ENCODE data around the gene OSBPL6.
"Not testable (repeated sequence)": the region's sequence is repeated elsewhere in the genome, so short reads cannot be mapped to it uniquely, and the experiment has no call there.

The OSBPL6 gene

DNA sequence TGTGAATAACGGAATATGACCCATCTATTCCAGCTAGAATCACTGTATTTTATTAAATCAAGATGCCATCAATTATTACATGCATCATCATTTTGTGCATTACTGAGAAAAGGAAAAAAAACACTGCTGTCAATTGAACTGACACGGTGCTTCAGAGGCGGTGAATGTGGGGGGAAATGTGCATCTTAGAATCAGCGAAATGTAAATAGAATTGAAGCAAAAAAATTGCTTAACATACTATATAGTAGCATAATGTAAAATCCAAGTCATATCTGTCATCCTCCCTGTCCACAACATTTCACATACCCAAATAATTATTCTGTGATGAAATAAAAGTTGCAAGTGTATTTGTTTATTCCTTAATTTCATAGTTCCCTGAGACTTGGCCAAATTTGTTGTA lies 172.1 kb downstream of the OSBPL6 start:
- DNase-seq = no peak

GRCh38 chr2:178367344-178367743 lies 173.0 kb downstream of the OSBPL6 start:
- no peak for DNase-seq

GRCh38 chr2:178374865-178375264 lies 180.6 kb downstream of the OSBPL6 start:
- no peak for DNase-seq

DNA sequence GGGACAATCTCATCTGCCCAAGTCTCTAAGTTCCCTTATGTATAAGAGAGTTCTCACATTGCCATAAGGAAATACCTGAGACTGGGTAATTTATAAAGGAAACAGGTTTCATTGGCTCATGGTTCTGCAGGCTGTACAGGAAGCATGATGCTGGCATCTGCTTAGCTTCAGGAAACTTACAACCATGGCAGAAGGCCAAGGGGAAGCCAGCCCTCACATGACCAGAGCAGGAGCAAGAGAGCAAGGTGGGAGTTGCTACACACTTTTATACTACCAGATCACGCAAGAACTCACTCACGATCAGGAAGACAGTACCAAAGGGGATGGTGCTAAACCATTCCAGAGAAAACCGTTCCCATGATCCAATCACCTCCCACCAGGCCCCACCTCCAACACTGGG lies 182.7 kb downstream of the OSBPL6 start:
- DNase-seq = no peak

- no peak for DNase-seq
These were observed 185.1 kb downstream of the OSBPL6 start for GRCh38 chr2:178379162-178380004.

DNA sequence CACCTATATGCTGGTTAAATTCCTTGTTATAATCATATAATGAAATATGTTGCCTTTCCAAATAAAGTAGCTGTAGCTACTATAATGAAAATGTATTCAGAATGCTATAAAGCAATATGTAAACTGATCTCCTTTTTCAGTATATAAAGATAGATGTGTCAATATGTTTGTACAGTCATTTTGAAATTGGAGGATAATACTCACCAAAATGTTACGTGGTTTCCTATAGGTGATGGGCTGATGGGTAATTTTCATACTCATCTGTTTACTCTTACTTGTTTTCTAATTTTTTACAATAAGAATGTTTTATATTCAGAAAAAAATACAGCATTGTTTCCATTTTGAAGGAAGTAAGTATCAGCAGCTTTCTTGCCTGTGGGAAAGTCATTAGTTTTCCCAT lies 186.5 kb downstream of the OSBPL6 start:
- DNase-seq = no peak

DNA sequence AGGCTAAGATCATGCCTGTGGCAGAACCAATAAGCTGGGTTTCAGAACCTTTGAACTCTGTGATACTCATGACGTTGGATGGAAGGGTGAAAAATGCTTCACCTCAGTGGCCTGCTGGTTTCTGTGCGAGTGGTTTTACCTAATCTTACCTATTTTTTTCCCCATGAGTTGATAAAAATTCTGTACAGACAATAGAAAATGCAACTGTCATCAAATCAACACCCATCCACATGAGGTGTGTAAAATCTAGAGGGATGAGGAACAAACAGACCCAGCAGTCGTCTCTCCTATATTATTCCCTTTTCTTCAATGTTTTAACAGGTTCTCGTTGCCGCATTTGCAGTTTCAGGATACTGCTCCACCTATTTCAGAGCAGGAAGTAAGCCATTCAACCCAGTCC lies 189.4 kb downstream of the OSBPL6 start:
- no peak for DNase-seq

DNA sequence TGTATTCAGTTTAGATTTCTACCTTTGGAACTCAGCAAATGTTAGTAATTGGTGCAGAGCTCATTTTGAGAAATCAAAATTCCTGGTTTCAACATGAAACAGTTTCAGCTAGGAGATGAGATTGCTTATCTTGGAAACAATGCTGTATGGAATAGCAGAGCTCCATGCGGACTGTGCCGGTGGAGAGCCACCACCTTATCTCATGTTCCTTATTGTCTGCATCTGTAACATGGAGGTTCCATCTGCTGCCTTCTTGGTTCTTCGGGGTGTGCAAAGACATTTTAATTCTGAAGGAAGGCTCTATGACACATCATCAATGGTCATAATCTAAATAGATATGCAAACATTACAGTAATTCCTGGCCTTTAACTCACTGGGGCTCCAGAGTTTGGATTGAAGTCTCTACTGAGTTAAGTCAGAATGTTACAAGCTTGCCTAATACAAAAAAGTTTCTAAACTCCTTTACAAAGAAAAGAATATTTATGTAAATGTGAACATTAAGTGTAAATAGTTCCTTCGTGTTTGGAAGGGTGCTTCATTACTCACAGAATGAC lies 191.4 kb downstream of the OSBPL6 start:
- no peak for DNase-seq

DNA sequence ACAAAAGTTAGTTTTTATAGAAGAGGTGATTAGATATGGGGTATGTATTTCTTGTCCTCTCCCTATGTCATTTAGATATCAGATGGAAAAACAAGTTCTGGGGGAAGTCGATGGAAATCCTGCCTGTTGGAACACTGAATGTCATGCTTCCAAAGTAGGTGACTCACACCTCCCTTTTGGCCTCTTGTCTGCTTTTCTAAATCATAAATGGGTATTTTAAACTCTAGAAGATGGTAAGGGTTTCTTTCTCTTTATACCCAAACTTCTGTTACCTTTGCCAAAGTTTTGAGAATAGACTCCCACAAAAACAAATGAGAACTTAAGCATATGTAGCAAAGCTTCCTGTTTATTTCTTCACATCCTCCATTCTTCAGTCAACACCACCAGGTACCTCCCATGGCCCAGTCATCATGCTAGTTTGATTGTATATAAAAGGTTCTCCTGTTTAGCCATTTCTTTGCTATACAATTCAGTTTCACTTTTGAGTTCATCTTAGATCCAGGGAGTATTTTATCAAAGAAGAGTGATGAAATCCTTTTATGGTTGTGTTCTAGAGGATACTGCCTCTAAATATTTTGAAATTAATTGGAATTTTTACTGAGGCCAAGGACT lies 192.8 kb downstream of the OSBPL6 start:
- no peak for DNase-seq

DNA sequence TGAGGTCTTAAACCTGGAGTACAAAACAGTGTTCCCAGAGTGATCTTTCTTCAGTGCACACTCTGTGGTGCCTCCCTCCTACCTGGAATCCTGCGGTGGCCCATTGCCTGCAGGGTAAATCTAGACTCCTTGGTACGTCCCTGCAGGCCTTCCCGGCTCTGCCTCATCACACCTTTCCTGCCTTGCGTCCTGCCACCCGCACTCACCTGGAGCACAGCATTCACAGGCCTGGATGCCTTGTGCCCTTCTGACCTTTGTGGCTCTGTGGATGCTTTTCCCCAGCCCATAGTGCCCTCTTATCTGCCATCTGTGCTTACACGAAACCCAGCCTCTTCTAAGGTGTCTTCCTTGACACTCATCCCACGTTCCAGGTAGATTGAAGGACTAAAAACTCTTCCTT lies 194.0 kb downstream of the OSBPL6 start:
- DNase-seq = no peak

DNA sequence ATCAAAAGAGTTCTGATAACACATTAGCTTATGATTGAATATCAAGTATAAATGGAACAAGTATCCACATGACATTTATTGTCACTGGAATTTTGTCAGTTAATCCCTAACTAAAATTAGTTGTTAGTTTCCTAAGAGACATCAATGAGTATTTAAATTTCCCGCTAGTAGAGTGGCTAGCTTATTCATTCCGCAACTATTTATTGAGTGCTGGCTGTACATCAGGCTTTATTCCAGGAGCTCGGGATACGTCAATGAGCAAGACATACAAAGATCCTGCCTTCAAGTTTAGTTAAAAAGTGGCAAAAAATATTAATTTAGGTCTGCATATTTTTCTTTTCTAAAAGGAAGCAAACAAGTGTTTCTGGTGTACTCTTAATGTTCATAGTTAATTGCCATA lies 197.4 kb downstream of the OSBPL6 start:
- DNase-seq = no peak

DNA sequence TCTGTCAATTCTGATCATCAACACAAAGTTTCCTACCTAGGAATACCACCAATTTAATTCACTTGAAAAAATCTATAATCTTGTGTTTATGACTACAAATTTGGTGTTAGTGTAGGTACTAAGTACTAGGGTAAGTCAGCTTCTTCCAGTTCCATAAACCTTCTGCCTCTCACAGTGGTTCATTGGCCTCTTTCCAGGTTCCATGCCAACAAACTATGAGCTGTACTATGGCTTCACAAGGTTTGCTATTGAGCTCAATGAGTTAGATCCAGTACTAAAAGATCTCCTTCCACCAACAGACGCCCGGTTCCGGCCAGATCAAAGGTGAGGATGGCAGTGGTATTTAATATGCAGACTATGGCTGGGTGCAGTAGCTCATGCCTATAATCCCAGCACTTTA lies 197.9 kb downstream of the OSBPL6 start:
- DNase-seq = no peak

DNA sequence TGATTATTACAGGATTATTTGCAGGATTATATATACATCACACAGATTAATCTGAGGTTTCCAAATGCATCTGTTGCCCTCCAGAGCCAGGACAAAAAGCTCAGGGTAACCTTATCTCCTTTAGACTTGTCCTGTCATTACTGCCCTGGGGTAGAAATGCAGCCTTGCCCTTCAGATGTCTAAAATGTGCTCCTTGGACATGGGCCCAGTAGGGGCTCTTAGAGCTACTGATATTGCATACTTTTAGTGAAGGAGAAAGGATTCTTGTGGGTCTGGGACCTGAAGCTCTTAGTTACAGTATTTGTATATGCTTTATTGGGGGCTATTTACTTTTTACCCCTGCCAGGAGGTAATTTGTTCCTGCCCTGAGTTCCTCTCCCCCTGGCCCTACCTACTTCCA lies 200.5 kb downstream of the OSBPL6 start:
- no peak for DNase-seq

- DNase-seq = no peak
These were observed 201.0 kb downstream of the OSBPL6 start for GRCh38 chr2:178395295-178395694.

GRCh38 chr2:178395941-178396570 lies 201.7 kb downstream of the OSBPL6 start:
- no peak for DNase-seq

GRCh38 chr2:178397002-178397605 lies 202.8 kb downstream of the OSBPL6 start:
- DNase-seq = peak; percentile 62

DNA sequence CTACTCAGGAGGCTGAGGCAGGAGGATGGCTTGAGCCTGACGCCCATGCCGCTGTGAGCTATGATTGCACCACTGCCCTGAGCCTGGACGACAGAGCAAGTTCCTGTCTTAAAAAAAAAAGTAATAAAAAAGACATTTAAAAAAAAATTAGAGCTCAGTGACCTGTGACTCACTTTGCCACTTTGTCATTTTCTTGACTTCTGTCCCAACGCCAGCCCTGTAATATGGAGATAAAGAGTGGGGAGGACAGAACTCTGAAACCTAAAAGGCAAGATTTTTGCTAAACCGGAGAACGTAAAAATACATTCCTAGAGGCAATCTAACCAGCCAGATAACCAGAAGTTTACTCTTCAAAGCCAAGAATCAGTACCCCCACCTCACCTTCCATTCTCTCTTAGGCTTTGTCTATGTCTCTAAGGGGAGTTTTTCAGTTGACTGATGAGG lies 207.7 kb downstream of the OSBPL6 start:
- DNase-seq = no peak

DNA sequence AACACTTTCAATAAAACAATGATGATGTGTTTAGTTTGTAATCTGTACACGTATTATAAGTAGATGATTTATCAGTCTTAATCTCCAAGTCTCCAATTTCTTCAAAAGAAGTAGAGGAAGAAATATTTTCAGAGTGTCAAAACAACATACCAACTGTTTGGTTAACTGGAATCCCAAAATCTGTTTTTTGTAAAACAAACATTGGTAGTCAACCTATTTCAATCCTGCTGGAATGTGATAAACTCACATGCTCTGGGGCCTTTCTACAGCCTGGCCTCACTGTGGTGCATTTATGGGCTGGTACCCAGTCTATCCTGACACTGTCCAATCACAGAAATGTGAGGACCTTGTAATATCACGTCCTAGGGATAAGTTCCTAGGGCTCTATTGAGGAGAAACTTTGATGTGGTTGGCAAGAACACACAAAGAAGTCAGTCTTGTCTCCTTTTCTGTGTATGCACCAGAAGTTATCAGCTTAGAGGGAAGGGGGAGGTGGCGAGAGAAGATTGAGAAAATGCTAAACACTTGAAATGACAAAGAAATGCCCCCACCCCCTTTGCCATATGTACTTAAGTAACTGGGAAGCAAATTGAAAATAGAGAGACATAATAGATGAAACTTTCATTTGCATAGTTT lies 209.5 kb downstream of the OSBPL6 start:
- DNase-seq = no peak

GRCh38 chr2:178404368-178404767 lies 210.1 kb downstream of the OSBPL6 start:
- DNase-seq = peak; percentile 16

GRCh38 chr2:178409261-178409660 lies 214.9 kb downstream of the OSBPL6 start:
- no peak for DNase-seq

GRCh38 chr2:178412047-178412446 lies 217.7 kb downstream of the OSBPL6 start:
- DNase-seq = no peak

- not testable (repeated sequence) for DNase-seq
These were observed 218.1 kb downstream of the OSBPL6 start for GRCh38 chr2:178412453-178412852.

Data from NCI-H748 treated with DMSO at 0.1 percent for 48 hours (cell line).